Spleen (tissue), 11 donors: ENCODE results near the gene CRACR2A. TPM values are rescaled to one million over a fixed set of nuclear protein-coding genes. Genes with fewer than 3 reads are reported as not detected.

Experiments used
- DNase-seq: peaks from one replicate; pipeline ENCODE4 v3.0.0-alpha.2; 2020
- H3K27ac ChIP-seq, 8 donors: fragments of 200-600 bp; sonication (generic) in 7 of 8; 1 replicate in 4 of 8; 2 replicates in 4 of 8; pipeline versions ENCODE4 v1.5.0 to v1.8.0; 2016 to 2021; ENCODE audit warnings: inconsistent platforms in 4 of 8, mild to moderate bottlenecking in 4 of 8, moderate library complexity in 1 of 8
- H3K27me3 ChIP-seq, 7 donors: fragments of 200-600 bp; sonication (generic) in 6 of 7; replicated peaks in 1 of 7; 1 replicate in 4 of 7; 2 replicates in 3 of 7; pipeline versions ENCODE4 v1.5.0 to v1.8.0; 2016 to 2021; ENCODE audit warnings: inconsistent platforms in 3 of 7, mild to moderate bottlenecking in 1 of 7
- H3K36me3 ChIP-seq, 6 donors: fragments of 200-600 bp; sonication (generic) in 5 of 6; 1 replicate in 4 of 6; 2 replicates in 2 of 6; pipeline versions ENCODE4 v1.5.0 to v1.8.0; 2016 to 2021; ENCODE audit warnings: inconsistent platforms in 2 of 6
- H3K4me1 ChIP-seq, 6 donors: fragments of 200-600 bp; sonication (generic) in 5 of 6; 1 replicate in 3 of 6; 2 replicates in 3 of 6; pipeline versions ENCODE4 v1.5.0 to v1.8.0; 2016 to 2021; ENCODE audit warnings: inconsistent platforms in 3 of 6
- H3K4me3 ChIP-seq, 8 donors: fragments of 200-600 bp; sonication (generic) in 7 of 8; 1 replicate in 4 of 8; 2 replicates in 4 of 8; pipeline versions ENCODE4 v1.5.0 to v1.8.0; 2016 to 2021; ENCODE audit warnings: inconsistent platforms in 4 of 8, mild to moderate bottlenecking in 4 of 8, moderate library complexity in 2 of 8
- H3K9me3 ChIP-seq, 8 donors: fragments of 200-600 bp; sonication (generic) in 7 of 8; 1 replicate in 4 of 8; 2 replicates in 4 of 8; pipeline versions ENCODE4 v1.5.0 to v1.8.0; 2016 to 2021; ENCODE audit warnings: inconsistent platforms in 4 of 8
- POLR2A ChIP-seq, 3 donors: fragments of 450-650 bp; IDR thresholded peaks; one replicate each; pipeline ENCODE4 v1.5.1; 2017; ENCODE audit warnings: antibody characterized with exemption in 3 of 3, mild to moderate bottlenecking in 1 of 3
- POLR2AphosphoS5 ChIP-seq, 3 donors: sonication (generic); formaldehyde crosslinking; IDR thresholded peaks; one replicate each; pipeline ENCODE4 v1.5.1; 2017; ENCODE audit warnings: antibody characterized with exemption in 3 of 3
- WGBS, 5 donors: extraction: QIAGEN DNeasy Blood & Tissue Kit in 3 of 5; methylation state at CpG; one replicate each; pipeline versions ENCODE4 v1.1.5 to v1.1.7; 2013 to 2018; 5-methylcytosine and 5-hydroxymethylcytosine counted together
- intact Hi-C: fragments of 100-400 bp; cut with DNase I; formaldehyde crosslinking; loops from one replicate; pipeline ENCODE4 v1.15.0; 2023; ENCODE audit warnings: low total_unique reads
- polyA plus RNA-seq, 3 donors: library from polyadenylated mRNA; stranded (reverse); fragments of 200-250 nt; gene quantifications; one replicate each; pipeline ENCODE4 v1.2.1, GENCODE V29; 2013
- total RNA-seq, 7 donors: library from RNA; depleted of rRNA in 3 of 7; stranded (reverse); fragments of >200 nt in 3 of 7; fragmentation: NEBNext Ultra II Directional in 4 of 7; extraction: Animal tissue kit (Norgen Biotek cat#: 25700) in 4 of 7; gene quantifications; one replicate each; pipeline versions ENCODE4 v1.1.0 to v1.2.1, GENCODE V29; 2016 to 2021
- TF ChIP-seq, protein P1 (sequence below), 11 experiments: fragments of 200-600 bp in 7 of 11; fragments of 450-650 bp in 4 of 11; sonication (generic) in 4 of 11; IDR thresholded peaks in 8 of 11; conservative IDR thresholded peaks in 3 of 11; 1 replicate in 7 of 11; 2 replicates in 4 of 11; pipeline versions ENCODE4 v1.4.0 to v1.8.0; 2016 to 2021; ENCODE audit warnings: antibody characterized with exemption in 11 of 11, inconsistent platforms in 4 of 11, mild to moderate bottlenecking in 1 of 11
- donor health status: healthy with polysubstance abuse.
- donor health status: DM: no; HTN: no; CAD: no; lungs with moderate emphysema.
- donor health status: DM: no; HTN: no; CAD: no.
- donor health status: Bipolar disorder and iron deficiency.
- donor health status: healthy.
- donor health status: DM: no; HTN: no; CAD: no.
- donor health status: DM: yes; HTN: yes; CAD: no.

CRACR2A gene
- total and polyA plus RNA-seq, 10 donors: 3.3 to 27.6 (median 21.1) TPM

DNA sequence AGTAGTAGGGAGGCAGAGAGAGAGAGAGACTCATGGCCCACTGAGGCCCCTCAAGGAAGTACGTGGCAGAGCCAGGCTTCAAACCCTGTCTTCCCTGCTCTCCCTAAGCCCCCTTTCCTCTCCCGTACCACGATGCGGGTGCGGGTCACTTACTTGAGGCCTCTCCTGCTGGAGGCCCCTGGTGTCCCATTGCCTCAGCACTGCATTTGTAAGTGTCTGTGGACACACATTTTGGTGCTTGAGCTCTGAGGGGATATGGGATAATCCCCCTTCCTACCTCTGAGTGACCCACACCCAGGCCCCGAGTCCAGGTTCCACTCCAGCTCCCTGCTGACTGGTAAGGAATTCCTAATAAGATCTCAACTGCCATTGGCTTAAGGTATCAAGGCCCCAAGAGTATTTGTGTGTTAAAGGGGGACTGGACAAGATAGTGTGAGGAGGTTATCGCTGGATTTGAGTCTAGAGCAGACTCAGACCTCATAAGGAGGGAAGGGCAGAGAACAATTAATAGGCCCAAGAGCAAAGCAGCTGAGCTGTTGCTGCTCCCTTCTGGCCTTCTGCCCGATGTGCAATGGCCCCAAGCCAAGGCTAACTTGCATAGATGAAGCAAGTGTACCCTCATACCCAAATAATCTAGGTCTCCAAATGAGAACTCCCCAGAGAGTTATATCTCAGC is 71.9 kb downstream of the CRACR2A start:
- Histone ChIP-seq H3K9me3 (no peaks in the 10 kb centered on the region), H3K27me3 (no peaks in the 10 kb centered on the region), H3K27ac (no peak overlapping the region), H3K36me3 (peaks cover 0 to 93% (median 31%) of the 10 kb centered on the region in 6 donors), H3K4me1 (no peaks in the 10 kb centered on the region), H3K4me3 (no peak overlapping the region)
- WGBS, 5 donors: 79 to 90% (median 81%) methylated on average over 8 of the region's 8 CpGs
- intact Hi-C loops: no loop called here
- no peak for DNase-seq
- TF ChIP-seq, protein P1, sequence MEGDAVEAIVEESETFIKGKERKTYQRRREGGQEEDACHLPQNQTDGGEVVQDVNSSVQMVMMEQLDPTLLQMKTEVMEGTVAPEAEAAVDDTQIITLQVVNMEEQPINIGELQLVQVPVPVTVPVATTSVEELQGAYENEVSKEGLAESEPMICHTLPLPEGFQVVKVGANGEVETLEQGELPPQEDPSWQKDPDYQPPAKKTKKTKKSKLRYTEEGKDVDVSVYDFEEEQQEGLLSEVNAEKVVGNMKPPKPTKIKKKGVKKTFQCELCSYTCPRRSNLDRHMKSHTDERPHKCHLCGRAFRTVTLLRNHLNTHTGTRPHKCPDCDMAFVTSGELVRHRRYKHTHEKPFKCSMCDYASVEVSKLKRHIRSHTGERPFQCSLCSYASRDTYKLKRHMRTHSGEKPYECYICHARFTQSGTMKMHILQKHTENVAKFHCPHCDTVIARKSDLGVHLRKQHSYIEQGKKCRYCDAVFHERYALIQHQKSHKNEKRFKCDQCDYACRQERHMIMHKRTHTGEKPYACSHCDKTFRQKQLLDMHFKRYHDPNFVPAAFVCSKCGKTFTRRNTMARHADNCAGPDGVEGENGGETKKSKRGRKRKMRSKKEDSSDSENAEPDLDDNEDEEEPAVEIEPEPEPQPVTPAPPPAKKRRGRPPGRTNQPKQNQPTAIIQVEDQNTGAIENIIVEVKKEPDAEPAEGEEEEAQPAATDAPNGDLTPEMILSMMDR (IDR thresholded peaks at IDR 0.05 in 8 of 11, conservative IDR thresholded peaks at IDR 0.05 in 3 of 11): peak in 1 of 11 experiments; percentile 37
- TF ChIP-seq POLR2AphosphoS5 (IDR thresholded peaks at IDR 0.05): no peak

DNA sequence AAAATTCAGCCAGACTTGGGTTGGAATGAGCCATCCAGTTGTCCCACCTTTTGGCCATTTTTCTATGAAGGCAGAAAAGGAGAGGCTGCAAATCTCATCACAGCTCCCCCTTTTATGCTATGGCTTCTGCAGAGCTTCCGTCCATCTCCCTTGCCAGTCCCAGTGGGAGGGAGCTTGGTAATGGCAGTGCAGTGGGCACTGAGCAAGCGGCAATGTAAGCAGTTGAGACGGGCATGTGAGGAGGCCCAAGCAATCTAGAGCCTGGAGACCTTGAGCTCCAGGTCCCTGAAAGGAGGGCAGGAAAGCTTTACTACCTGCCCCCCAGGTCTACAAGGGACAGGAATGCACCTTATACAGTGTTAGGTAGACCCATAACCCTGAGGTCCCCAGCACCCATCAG is 73.1 kb downstream of the CRACR2A start:
- intact Hi-C loops: no loop called here
- H3K27me3 ChIP-seq: no peaks in the 10 kb centered on the region
- H3K9me3 ChIP-seq: no peaks in the 10 kb centered on the region
- TF ChIP-seq, protein P1 (IDR thresholded peaks at IDR 0.05 in 8 of 11, conservative IDR thresholded peaks at IDR 0.05 in 3 of 11): no peak
- TF ChIP-seq POLR2AphosphoS5 (IDR thresholded peaks at IDR 0.05): no peak
- no peak for TF ChIP-seq POLR2A (IDR thresholded peaks at IDR 0.05)
- no peak for DNase-seq
- peaks cover 0 to 93% (median 31%) of the 10 kb centered on the region in 6 donors for H3K36me3 ChIP-seq
- 76 to 100% (median 98%) methylated on average over 3 of the region's 3 CpGs for WGBS, 5 donors
- no peak overlapping the region for H3K27ac ChIP-seq
- no peak overlapping the region for H3K4me3 ChIP-seq
- no peaks in the 10 kb centered on the region for H3K4me1 ChIP-seq

DNA sequence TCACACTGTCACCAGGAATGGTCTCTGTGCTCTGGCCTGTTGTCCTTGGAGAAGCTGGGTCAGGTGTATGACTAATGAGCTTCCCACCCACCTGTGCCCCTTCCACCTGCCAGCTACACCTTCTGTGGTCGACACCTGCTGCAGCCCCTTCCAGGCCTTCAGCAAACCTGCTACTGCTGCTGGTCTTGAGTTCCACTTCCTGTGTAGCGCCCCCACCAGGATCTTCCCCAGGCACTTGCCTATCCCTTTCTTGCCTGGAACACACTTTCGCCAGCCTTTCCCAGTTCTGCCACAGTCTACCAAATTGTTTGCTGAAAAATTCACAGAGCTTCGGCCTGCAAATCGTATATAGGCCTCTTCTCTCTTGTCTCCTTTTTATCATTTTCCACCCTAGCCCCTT is 75.3 kb downstream of the CRACR2A start:
- Histone ChIP-seq H3K4me3 (no peak overlapping the region), H3K9me3 (no peaks in the 10 kb centered on the region), H3K27me3 (no peaks in the 10 kb centered on the region), H3K27ac (no peak overlapping the region), H3K4me1 (no peaks in the 10 kb centered on the region), H3K36me3 (peaks cover 0 to 98% (median 47%) of the 10 kb centered on the region in 6 donors)
- TF ChIP-seq, protein P1 (IDR thresholded peaks at IDR 0.05 in 8 of 11, conservative IDR thresholded peaks at IDR 0.05 in 3 of 11): no peak
- TF ChIP-seq POLR2A (IDR thresholded peaks at IDR 0.05) (no peak), POLR2AphosphoS5 (IDR thresholded peaks at IDR 0.05) (no peak)
- WGBS, 5 donors: 93 to 99% (median 96%) methylated on average over 5 of the region's 5 CpGs
- no peak for DNase-seq
- intact Hi-C loops: no loop called here

DNA sequence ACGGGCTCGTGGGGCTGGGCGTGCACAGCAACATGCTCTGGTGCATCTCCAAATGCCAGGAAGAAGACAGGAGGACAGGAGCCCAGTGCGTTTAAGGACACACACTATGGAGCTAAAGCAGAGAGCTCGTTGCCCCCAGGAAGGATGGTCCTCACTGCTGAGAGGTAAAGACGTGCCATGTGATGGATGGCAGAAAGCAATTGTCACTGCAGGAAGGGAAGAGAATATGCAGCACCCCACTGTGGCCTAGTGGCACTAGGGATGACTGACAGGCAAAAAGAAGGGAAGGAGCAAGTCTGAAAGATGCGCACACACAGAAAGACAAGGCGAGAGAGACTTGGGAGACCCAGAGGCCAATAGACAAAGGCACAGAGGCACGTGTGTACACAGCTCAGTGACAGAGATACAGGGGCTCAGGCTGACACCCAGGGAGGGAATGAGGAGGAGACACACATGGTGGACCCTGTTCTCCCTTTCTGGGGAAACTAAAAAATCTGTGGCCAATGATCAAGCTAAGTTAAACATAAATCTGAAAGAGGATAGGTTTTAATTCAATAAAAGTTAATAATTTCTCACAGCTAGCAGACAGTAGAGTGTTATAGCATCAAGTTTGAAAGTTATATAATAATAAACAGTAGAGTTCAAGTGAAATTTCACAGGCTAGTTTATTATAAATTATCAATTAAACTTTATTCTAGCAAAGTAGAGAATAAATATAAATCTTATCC is 78.8 kb downstream of the CRACR2A start:
- no peaks in the 10 kb centered on the region for H3K9me3 ChIP-seq
- no peak overlapping the region for H3K27ac ChIP-seq
- DNase-seq: no peak

More for the DNA sequence above, 78.8 kb downstream of the CRACR2A start:
- H3K36me3 ChIP-seq: peaks cover 0 to 100% (median 63%) of the 10 kb centered on the region in 6 donors
- H3K4me3 ChIP-seq: no peak overlapping the region
- no peak for TF ChIP-seq POLR2AphosphoS5 (IDR thresholded peaks at IDR 0.05)
- TF ChIP-seq POLR2A (IDR thresholded peaks at IDR 0.05): no peak
- TF ChIP-seq, protein P1 (IDR thresholded peaks at IDR 0.05 in 8 of 11, conservative IDR thresholded peaks at IDR 0.05 in 3 of 11): no peak
- intact Hi-C loops: no loop called here
- H3K4me1 ChIP-seq: no peaks in the 10 kb centered on the region
- H3K27me3 ChIP-seq: no peaks in the 10 kb centered on the region
- WGBS, 5 donors: 85 to 94% (median 90%) methylated on average over 9 of the region's 9 CpGs
